Common myeloid progenitor, CD34-positive (primary cell): Measurements from ENCODE around the gene PHLDB2. TPM values are rescaled to one million over a fixed set of nuclear protein-coding genes. Genes with fewer than 3 reads are reported as not detected.
A peak's percentile ranks its signal among the peaks of the same experiment; 100 is the strongest.
"Not testable (repeated sequence)": the region's sequence is repeated elsewhere in the genome, so short reads cannot be mapped to it uniquely, and the experiment has no call there.

Experiments used
- CTCF ChIA-PET: fragments of 350-600 bp; sonication (Branson Sonifier 250); formaldehyde crosslinking; loops from one replicate; lab custom pipeline; 2021; ENCODE audit warnings: antibody characterized with exemption; lab: Charles Lee
- POLR2A ChIA-PET: fragments of 350-600 bp; sonication (Branson Sonifier 250); formaldehyde crosslinking; loops from one replicate; lab custom pipeline; 2021; ENCODE audit warnings: antibody characterized with exemption; lab: Charles Lee
- DNase-seq, 3 donors: peaks; one replicate each; pipeline versions ENCODE4 v3.0.0 to v3.0.0-alpha.2; 2013
- H3K27ac ChIP-seq, 2 experiments: 1 replicate in 1 of 2; 2 replicates in 1 of 2; pipeline ENCODE4 v1.7.0; 2013; ENCODE audit warnings: inconsistent platforms in 2 of 2, low read length in 2 of 2, mild to moderate bottlenecking in 2 of 2, low read depth in 1 of 2, moderate library complexity in 1 of 2; ENCODE audit not compliant: severe bottlenecking in 2 of 2, insufficient read depth in 1 of 2, poor library complexity in 1 of 2
- H3K27me3 ChIP-seq, 5 experiments: replicated peaks in 2 of 5; 1 replicate in 3 of 5; 2 replicates in 2 of 5; pipeline versions ENCODE4 v1.6.1 to v1.7.0; 2013; ENCODE audit warnings: low read length in 4 of 5, mild to moderate bottlenecking in 2 of 5, moderate library complexity in 2 of 5, inconsistent platforms in 1 of 5; ENCODE audit not compliant: insufficient read depth in 5 of 5, control insufficient read depth in 4 of 5
- H3K36me3 ChIP-seq, 4 experiments: 1 replicate in 2 of 4; 2 replicates in 2 of 4; pipeline versions ENCODE4 v1.6.1 to v1.7.0; 2013; ENCODE audit warnings: low read length in 3 of 4, control low read depth in 1 of 4, mild to moderate bottlenecking in 1 of 4; ENCODE audit not compliant: control insufficient read depth in 4 of 4, insufficient read depth in 4 of 4
- H3K4me1 ChIP-seq, 4 experiments: 1 replicate in 3 of 4; 2 replicates in 1 of 4; pipeline versions ENCODE4 v1.6.1 to v1.7.1; 2013; ENCODE audit warnings: low read length in 3 of 4, mild to moderate bottlenecking in 3 of 4, control low read depth in 1 of 4, inconsistent platforms in 1 of 4, moderate library complexity in 1 of 4; ENCODE audit not compliant: control insufficient read depth in 4 of 4, insufficient read depth in 4 of 4; ENCODE audit errors: control extremely low read depth in 1 of 4
- H3K4me3 ChIP-seq, 7 experiments: 1 replicate in 4 of 7; 2 replicates in 3 of 7; pipeline versions ENCODE4 v1.5.1 to v1.7.0; 2013; ENCODE audit warnings: mild to moderate bottlenecking in 7 of 7, low read length in 6 of 7, moderate library complexity in 6 of 7, inconsistent platforms in 2 of 7, low read depth in 2 of 7, control low read depth in 1 of 7; ENCODE audit not compliant: insufficient read depth in 4 of 7, control insufficient read depth in 1 of 7; ENCODE audit errors: extremely low read depth in 1 of 7
- H3K9me3 ChIP-seq, 5 experiments: 1 replicate in 4 of 5; 2 replicates in 1 of 5; pipeline versions ENCODE4 v1.6.1 to v1.7.1; 2013; ENCODE audit warnings: low read length in 4 of 5, mild to moderate bottlenecking in 2 of 5, inconsistent platforms in 1 of 5, low read depth in 1 of 5, moderate library complexity in 1 of 5; ENCODE audit not compliant: control insufficient read depth in 4 of 5, insufficient read depth in 2 of 5; ENCODE audit errors: control extremely low read depth in 1 of 5
- WGBS: methylation state at CpG from one replicate; pipeline ENCODE4 v1.1.5; 2013; ENCODE audit not compliant: insufficient coverage; 5-methylcytosine and 5-hydroxymethylcytosine counted together
- polyA plus RNA-seq: library from polyadenylated mRNA; unstranded; fragments of 120-200 nt; gene quantifications from one replicate; pipeline ENCODE4 v1.2.1, GENCODE V29; 2013

PHLDB2 gene
- 5.8 TPM for polyA plus RNA-seq

DNA sequence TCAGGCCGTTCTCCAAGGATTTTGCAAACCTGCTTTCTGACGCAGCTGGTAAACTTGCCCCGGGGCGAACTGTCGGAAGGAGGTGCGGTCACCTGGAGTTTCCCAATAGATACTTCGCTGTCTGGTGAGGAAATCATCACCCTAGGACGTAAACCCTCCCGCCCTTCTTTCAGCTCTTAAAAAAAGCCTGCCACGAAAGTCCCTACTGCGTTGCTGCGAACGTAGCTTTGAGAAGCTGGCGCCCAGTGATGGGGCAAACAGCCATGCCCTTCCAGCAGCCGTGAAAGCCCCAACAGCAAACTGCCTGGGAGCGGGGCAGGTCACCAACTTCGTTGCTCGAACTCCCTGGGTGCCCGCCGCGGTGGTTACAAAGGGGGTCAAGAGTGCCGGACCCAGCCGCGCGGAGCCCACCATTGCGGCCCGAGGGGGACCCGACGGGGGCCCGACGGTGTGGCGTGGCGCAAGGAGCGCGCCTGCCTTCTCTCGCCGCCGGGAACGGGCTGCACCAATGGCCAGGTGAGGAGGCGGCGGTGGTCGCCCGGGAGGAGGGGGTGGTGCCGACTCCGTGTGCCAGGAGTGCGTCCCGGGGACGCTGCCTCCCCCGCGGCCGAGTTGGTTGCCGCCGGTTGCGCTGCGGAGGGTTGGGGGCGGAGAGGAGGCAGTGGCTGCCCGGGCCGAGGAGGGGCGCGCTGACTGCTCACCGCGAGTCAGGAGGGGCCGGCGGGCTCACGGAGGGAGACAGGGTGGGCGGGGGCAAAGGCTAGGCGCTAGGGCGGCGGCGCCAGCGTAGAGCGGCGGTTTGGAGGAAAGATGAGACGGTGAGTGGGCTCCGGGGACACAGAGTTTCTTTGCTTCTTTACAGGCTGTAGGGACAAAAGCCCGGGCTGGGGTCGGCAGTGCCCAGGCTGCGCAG is at the start of gene PHLDB2:
Gene PHLDB2, plus strand, starts transcription at position 205 of the 913 bp plus-strand sequence. CDS start 24,813 bp downstream, outside the sequence.
- Histone ChIP-seq H3K27me3 (peaks cover 0 to 10% (median 3%) of the 10 kb centered on the region in 5 experiments), H3K27ac (peak within 1 kb of the TSS in 1 of 2 experiments; percentile 32), H3K9me3 (no peaks in the 10 kb centered on the region), H3K4me1 (peaks cover 2 to 21% (median 17%) of the 10 kb centered on the region in 4 experiments), H3K4me3 (peak within 1 kb of the TSS; percentile 47 to 96 (median 81)), H3K36me3 (no peaks in the 10 kb centered on the region)
- ChIA-PET POLR2A (no interaction called here), CTCF (interaction anchor here (0.7 to 4.3 kb wide), 14 partner anchors 10 to 191 kb away, joined by 3 to 60 read pairs (median 4); no protein-coding TSS in a partner anchor)
- peak; percentile 67 to 88 (median 83) for DNase-seq
- WGBS: under 1% methylated on average over 68 of the region's 78 CpGs

DNA sequence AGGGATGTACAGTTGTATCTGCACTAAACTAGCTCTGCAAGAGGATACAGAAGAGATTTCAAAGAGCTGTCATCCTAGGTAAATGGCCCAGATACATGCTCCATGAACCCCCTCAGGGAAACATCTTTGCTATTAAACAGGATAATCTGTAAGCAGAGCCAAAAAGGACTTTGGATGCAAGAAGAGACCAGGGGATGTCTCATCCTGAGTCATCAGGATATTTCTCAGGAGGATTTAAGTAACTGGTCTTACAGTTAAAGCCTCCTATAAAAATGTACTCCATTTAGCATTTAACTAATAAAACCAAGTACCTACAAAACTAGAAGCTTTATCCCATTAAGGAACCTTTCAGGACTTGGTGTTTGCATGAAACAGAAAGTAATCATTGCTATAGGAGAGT is 48.2 kb upstream of the PHLDB2 start:
- DNase-seq: no peak

DNA sequence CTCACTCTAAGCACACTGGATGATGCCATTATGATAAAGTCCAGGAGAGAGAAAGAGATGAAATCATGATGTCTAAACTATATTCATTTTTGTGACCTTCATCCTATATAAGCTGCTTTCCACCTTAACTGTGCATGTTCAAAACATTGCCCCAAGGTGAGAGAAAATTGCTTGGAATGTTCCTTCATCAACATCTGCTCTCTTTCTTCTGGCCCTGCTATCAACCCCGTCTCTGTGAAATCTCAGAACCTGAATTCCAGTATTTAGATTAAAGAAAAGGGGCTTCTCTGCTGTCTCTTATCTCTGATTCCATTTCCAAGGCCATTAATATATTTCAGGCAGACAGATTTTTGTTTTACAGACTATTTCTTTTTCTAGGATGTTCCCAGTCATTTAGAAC is 47.3 kb upstream of the PHLDB2 start:
- POLR2A ChIA-PET: no interaction called here
- no peak for DNase-seq
- Histone ChIP-seq H3K4me1 (no peaks in the 10 kb centered on the region), H3K27me3 (no peaks in the 10 kb centered on the region), H3K27ac (no peak overlapping the region), H3K9me3 (peaks cover 0 to 11% (median 2%) of the 10 kb centered on the region in 5 experiments), H3K4me3 (no peak overlapping the region), H3K36me3 (no peaks in the 10 kb centered on the region)
- CTCF ChIA-PET: interaction anchor here (1.9 kb wide), 1 partner anchor 10 kb away, joined by 5 read pairs; no protein-coding TSS in a partner anchor
- WGBS: 100% methylated on average over 1 of the region's 1 CpG

More for the DNA sequence above, 48.2 kb upstream of the PHLDB2 start:
- H3K4me3 ChIP-seq: no peak overlapping the region
- no peak overlapping the region for H3K27ac ChIP-seq
- no peaks in the 10 kb centered on the region for H3K36me3 ChIP-seq
- CTCF ChIA-PET: no interaction called here
- no peaks in the 10 kb centered on the region for H3K4me1 ChIP-seq
- POLR2A ChIA-PET: no interaction called here
- H3K27me3 ChIP-seq: no peaks in the 10 kb centered on the region
- H3K9me3 ChIP-seq: peaks cover 0 to 6% (median 0%) of the 10 kb centered on the region in 5 experiments

DNA sequence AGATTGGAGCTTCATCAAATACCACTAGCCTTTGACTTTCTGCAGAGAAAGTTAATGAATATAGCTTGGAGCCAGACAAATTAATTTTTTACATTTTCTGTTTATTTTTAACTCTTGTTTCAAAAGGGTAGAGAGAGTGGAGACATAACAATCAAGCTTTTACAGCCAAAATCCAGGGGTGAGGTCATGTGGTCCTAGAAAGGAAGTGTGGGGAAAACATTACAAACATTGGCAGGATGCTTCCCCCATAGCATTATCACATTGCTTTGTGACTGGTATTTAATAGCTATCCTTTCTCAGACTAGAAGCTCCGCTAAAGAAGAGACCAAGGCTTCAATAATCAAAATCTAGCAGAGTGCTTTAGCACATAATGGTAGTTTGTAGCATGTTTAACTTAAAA is 46.4 kb upstream of the PHLDB2 start:
- WGBS: 100% methylated on average over 1 of the region's 1 CpG
- CTCF ChIA-PET: interaction anchor here (1.9 kb wide), 1 partner anchor 11 kb away, joined by 5 read pairs; no protein-coding TSS in a partner anchor
- H3K4me1 ChIP-seq: no peaks in the 10 kb centered on the region
- POLR2A ChIA-PET: no interaction called here
- no peaks in the 10 kb centered on the region for H3K36me3 ChIP-seq
- H3K27ac ChIP-seq: no peak overlapping the region
- DNase-seq: no peak
- peaks cover 0 to 11% (median 2%) of the 10 kb centered on the region in 5 experiments for H3K9me3 ChIP-seq
- H3K27me3 ChIP-seq: no peaks in the 10 kb centered on the region
- H3K4me3 ChIP-seq: no peak overlapping the region

DNA sequence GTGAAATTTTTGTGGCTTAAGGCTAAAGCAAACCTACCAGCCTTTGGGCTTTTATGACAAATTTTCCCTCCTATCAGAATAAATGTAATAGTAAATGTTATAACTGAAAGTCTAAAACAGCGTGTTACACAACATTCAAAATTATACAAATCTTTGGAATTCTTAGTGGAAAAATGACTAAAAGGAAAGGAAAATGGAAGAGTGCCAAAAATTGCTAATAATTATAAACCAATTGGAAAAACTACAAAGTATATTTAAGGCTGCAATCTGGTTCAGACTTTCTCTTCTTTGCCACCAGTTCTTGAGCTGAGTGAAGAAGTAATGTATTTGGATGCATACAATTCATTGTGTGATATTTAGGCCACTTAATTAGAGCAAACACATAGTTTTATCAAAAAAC is 45.6 kb upstream of the PHLDB2 start:
- DNase-seq: no peak
- Histone ChIP-seq H3K9me3 (peaks cover 0 to 11% (median 2%) of the 10 kb centered on the region in 5 experiments), H3K27ac (no peak overlapping the region), H3K27me3 (no peaks in the 10 kb centered on the region), H3K4me3 (no peak overlapping the region), H3K36me3 (no peaks in the 10 kb centered on the region), H3K4me1 (no peaks in the 10 kb centered on the region)
- ChIA-PET POLR2A (no interaction called here), CTCF (interaction anchor here (1.9 kb wide), 1 partner anchor 12 kb away, joined by 5 read pairs; no protein-coding TSS in a partner anchor)
- WGBS: no CpG with 5 or more reads among the region's 1 CpG

DNA sequence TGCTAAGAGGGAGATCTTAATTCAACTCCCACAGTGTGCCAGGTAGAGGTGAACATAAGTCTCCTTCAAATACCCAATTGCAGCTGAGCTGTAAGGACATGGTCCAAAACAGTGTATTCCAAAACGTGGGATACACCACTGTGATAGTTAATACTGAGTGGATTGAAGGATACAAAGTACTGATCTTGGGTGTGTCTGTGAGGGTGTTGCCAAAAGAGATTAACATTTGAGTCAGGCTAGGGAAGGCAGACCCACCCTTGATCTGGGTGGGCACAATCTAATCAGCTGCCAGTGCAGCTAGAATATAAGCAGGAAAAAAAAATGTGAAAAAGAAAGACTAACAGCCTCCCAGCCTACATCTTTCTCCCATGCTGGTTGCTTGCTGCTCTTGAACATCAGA is 45.1 kb upstream of the PHLDB2 start:
- 100% methylated on average over 1 of the region's 1 CpG for WGBS
- Histone ChIP-seq H3K36me3 (no peaks in the 10 kb centered on the region), H3K27me3 (no peaks in the 10 kb centered on the region), H3K4me3 (no peak overlapping the region), H3K9me3 (peaks cover 0 to 11% (median 3%) of the 10 kb centered on the region in 5 experiments), H3K4me1 (no peaks in the 10 kb centered on the region), H3K27ac (no peak overlapping the region)
- no peak for DNase-seq
- ChIA-PET CTCF (no interaction called here), POLR2A (no interaction called here)

DNA sequence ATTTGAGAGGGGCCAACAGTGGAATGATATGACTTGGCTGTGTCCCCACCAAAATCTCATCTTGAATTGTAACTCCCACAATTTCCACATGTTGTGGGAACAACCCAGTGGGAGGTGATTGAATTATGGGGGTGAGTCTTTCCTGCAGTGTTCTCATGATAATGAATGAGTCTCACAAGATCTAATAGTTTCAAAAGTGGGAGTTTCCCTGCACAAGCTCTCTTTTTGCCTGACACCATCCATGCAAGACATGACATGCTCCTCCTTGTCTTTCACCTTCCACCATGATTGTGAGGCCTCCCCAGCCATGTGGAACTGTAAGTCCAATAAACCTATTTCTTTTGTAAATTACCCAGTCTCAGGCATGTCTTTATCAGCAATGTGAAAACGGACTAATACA is 42.3 kb upstream of the PHLDB2 start:
- H3K27ac ChIP-seq, DNase-seq, H3K4me3 ChIP-seq, H3K27me3 ChIP-seq, H3K4me1 ChIP-seq, POLR2A ChIA-PET, H3K36me3 ChIP-seq: not testable (repeated sequence)
- 100% methylated on average over 1 of the region's 1 CpG for WGBS
- CTCF ChIA-PET: interaction anchor here (1.0 kb wide), 1 partner anchor 99 kb away, joined by 3 read pairs; no protein-coding TSS in a partner anchor
- H3K9me3 ChIP-seq: peaks cover 0 to 21% (median 5%) of the 10 kb centered on the region in 5 experiments
